Nephron (organoid): ENCODE data around the gene AADACL4.
"Not testable (repeated sequence)": the region's sequence is repeated elsewhere in the genome, so short reads cannot be mapped to it uniquely, and the experiment has no call there.

ENCODE experiments used
- H3K27ac Mint-ChIP-seq, 3 experiments: 2 replicates each; pipeline ENCODE4 v1.8.0; 2020; ENCODE audit warnings: mixed read lengths in 3 of 3, mild to moderate bottlenecking in 2 of 3, moderate library complexity in 1 of 3
- H3K27me3 Mint-ChIP-seq: 2 replicates; pipeline ENCODE4 v1.8.0; 2021; ENCODE audit warnings: low read depth, mild to moderate bottlenecking, moderate library complexity, mixed read lengths
- H3K36me3 Mint-ChIP-seq: 2 replicates; pipeline ENCODE4 v1.8.0; 2020; ENCODE audit warnings: low read depth, mixed read lengths
- H3K4me1 Mint-ChIP-seq: 2 replicates; pipeline ENCODE4 v1.8.0; 2020; ENCODE audit warnings: mixed read lengths
- H3K4me3 Mint-ChIP-seq, 3 experiments: 2 replicates each; pipeline ENCODE4 v1.8.0; 2020; ENCODE audit warnings: mild to moderate bottlenecking in 3 of 3, mixed read lengths in 3 of 3, moderate library complexity in 2 of 3
- H3K9me3 Mint-ChIP-seq: 2 replicates; pipeline ENCODE4 v1.8.0; 2020; ENCODE audit warnings: mixed read lengths
- TF ChIP-seq, protein P1 (sequence below), 3 experiments: fragments of 200-600 bp; sonication (generic); IDR thresholded peaks; one replicate each; pipeline ENCODE4 v1.5.0; 2021; ENCODE audit warnings: antibody characterized with exemption in 3 of 3; ENCODE audit not compliant: unreplicated experiment in 3 of 3

AADACL4 gene

DNA sequence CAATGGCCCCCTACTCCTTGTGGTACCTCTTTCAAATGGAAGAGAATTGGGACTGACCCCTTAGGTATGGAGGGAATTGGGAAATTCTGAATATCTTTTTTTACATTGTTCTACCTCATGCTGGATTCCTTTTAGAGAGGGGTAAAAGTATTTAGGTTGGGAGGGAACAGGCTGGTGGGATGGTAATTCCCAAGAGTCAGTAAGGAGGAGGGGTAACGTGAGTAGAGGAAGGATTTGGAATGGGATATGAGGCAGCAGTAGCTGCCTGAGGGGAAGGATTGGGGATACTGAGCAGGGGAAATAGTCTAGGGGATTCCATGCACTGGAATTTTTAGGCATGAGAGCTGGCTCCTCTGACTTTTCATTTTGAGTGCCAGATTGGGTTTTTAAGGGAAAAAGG is 68.2 kb downstream of the AADACL4 start:
- Mint-ChIP-seq H3K4me1 (no peaks in the 10 kb centered on the region), H3K4me3 (no peak overlapping the region), H3K27me3 (peaks cover under 1% of the 10 kb centered on the region), H3K36me3 (no peaks in the 10 kb centered on the region), H3K27ac (no peak overlapping the region), H3K9me3 (no peaks in the 10 kb centered on the region)
- TF ChIP-seq, protein P1, sequence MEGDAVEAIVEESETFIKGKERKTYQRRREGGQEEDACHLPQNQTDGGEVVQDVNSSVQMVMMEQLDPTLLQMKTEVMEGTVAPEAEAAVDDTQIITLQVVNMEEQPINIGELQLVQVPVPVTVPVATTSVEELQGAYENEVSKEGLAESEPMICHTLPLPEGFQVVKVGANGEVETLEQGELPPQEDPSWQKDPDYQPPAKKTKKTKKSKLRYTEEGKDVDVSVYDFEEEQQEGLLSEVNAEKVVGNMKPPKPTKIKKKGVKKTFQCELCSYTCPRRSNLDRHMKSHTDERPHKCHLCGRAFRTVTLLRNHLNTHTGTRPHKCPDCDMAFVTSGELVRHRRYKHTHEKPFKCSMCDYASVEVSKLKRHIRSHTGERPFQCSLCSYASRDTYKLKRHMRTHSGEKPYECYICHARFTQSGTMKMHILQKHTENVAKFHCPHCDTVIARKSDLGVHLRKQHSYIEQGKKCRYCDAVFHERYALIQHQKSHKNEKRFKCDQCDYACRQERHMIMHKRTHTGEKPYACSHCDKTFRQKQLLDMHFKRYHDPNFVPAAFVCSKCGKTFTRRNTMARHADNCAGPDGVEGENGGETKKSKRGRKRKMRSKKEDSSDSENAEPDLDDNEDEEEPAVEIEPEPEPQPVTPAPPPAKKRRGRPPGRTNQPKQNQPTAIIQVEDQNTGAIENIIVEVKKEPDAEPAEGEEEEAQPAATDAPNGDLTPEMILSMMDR (IDR thresholded peaks at IDR 0.05; ENCODE audit: unreplicated experiment in 3 of 3): no peak

DNA sequence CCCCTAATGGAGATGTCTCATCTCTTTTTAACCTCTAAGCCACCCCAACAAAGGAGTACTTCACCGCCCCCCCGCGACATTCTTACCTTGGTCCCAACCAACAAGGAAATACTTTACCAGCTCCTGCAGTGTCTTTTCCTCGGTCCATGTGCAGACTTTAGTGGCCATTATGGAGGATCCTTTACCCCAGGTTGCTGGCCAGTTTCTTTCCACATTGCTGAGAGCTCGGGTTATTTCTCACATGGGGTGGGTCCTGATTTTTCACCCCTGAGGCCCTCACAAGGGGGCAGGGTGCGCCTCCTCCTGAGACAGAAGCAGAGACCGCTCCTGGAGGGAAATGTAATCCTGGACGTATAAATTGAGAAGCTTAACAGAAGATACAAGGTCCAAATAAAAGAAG is 69.0 kb downstream of the AADACL4 start:
- Mint-ChIP-seq H3K9me3 (no peaks in the 10 kb centered on the region), H3K27me3 (no peaks in the 10 kb centered on the region), H3K27ac (no peak overlapping the region), H3K36me3 (no peaks in the 10 kb centered on the region), H3K4me1 (no peaks in the 10 kb centered on the region), H3K4me3 (no peak overlapping the region)
- TF ChIP-seq, protein P1 (IDR thresholded peaks at IDR 0.05; ENCODE audit: unreplicated experiment in 3 of 3): no peak

DNA sequence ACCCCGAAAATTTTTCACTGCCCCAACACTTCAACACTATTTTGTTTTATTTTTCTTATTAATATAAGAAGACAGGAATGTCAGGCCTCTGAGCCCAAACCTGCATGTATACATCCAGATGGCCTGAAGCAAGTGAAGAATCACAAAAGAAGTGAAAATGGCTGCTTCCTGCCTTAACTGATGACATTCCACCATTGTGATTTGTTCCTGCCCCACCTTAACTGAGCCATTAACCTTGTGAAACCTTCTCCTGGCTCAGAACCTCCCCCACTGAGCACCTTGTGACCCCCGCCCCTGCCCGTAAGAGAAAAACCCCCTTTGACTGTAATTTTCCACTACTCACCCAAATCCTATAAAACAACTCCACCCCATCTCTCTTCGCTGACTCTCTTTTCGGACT is 69.8 kb downstream of the AADACL4 start:
- not testable (repeated sequence) for H3K9me3 Mint-ChIP-seq

DNA sequence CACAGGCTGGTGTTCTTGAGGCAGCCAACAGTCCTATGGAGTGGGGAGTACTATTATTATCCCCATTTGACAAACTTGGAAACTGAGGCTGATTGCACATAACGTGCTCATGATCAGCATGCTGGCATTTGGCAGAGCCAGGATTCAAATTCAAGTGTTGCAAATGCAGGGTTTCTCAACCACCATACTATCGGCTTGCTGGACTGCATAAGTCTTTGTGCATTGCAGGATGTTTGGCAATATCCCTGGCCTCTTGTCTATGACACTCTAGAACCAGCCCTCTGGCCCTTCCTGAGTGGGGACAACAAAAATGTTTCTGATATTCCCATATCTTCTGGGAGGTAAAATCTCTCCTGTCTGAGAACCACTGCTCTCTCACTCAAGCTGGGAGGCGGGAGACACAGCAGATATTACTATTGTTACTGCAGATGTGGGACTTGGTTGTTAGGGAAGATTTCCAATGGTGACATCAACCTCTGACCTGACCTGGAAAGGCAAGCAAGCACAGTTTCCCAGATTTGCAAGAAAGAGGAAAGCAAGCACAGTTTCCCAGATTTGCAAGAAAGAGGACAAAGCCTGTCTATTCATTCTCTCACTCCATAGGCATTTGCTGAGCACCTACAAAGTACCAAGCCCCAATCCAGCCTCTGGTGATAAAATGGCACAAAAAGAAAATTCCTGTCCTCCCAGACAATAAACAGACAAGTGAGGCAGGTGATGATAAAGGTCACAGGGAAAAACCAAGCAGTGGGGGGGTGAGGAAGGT is 71.0 kb downstream of the AADACL4 start:
- Mint-ChIP-seq H3K4me1 (no peaks in the 10 kb centered on the region), H3K9me3 (no peaks in the 10 kb centered on the region), H3K4me3 (no peak overlapping the region), H3K27me3 (no peaks in the 10 kb centered on the region), H3K36me3 (no peaks in the 10 kb centered on the region), H3K27ac (no peak overlapping the region)
- TF ChIP-seq, protein P1 (IDR thresholded peaks at IDR 0.05; ENCODE audit: unreplicated experiment in 3 of 3): no peak

More for the DNA sequence above, 69.8 kb downstream of the AADACL4 start:
- H3K27me3 Mint-ChIP-seq, H3K4me1 Mint-ChIP-seq, H3K27ac Mint-ChIP-seq, H3K4me3 Mint-ChIP-seq, H3K36me3 Mint-ChIP-seq: not testable (repeated sequence)

DNA sequence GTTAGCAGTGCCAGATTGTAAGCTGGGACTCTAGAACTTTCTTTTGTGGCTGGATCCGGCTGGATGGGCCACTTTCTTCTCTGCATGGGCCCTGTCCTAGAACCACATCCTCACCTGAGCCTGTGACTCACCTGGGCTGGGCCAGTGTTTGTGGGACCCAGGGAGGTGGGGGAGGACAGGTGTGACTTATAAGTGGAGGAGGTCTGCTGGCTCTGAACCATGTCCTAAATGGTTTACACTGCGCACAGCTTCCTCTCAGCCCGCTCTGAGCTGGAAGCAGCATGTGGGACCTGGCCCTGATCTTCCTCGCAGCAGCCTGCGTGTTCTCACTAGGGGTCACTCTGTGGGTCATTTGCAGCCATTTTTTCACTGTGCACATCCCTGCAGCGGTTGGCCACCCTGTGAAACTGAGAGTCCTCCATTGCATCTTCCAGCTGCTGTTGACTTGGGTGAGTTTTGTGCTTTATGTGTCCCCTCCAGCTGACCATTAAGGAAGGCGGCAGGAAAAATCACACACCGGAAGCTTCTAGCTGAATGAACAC is 72.1 kb downstream of the AADACL4 start, which contains the start of gene AADACL3:
Gene AADACL3, plus strand, starts transcription at position 215 of the 542 bp plus-strand sequence. Its CDS starts 67 bp downstream, at position 282.
- no peaks in the 10 kb centered on the region for H3K4me1 Mint-ChIP-seq
- H3K4me3 Mint-ChIP-seq: no peak within 1 kb of the TSS
- H3K27ac Mint-ChIP-seq: no peak within 1 kb of the TSS
- no peaks in the 10 kb centered on the region for H3K9me3 Mint-ChIP-seq
- H3K27me3 Mint-ChIP-seq: no peaks in the 10 kb centered on the region
- H3K36me3 Mint-ChIP-seq: no peaks in the 10 kb centered on the region
- TF ChIP-seq, protein P1 (IDR thresholded peaks at IDR 0.05; ENCODE audit: unreplicated experiment in 3 of 3): no peak
